Hypothalamus (tissue), 51 donors: ENCODE measurements around the gene KSR1.
A peak's percentile ranks its signal among the peaks of the same experiment; 100 is the strongest.

Experiments
- DNase-seq, 51 donors: peaks; one replicate each; lab custom pipeline; 2025; lab: John Stamatoyannopoulos, UW

The KSR1 gene

GRCh38 chr17:27576477-27577083 is 120.3 kb downstream of the KSR1 start:
- peak in 4 of 51 donors; percentile 15 to 21 (median 18) for DNase-seq

GRCh38 chr17:27577121-27577761 is 121.0 kb downstream of the KSR1 start:
- DNase-seq = peak in 40 of 51 donors; percentile 11 to 84 (median 54)

- no peak for DNase-seq
These were observed 121.9 kb downstream of the KSR1 start for GRCh38 chr17:27577884-27578717.

GRCh38 chr17:27578718-27579085 is 122.5 kb downstream of the KSR1 start:
- no peak for DNase-seq

GRCh38 chr17:27579304-27579703 is 123.1 kb downstream of the KSR1 start:
- DNase-seq = no peak

GRCh38 chr17:27579897-27580321 is 123.7 kb downstream of the KSR1 start:
- DNase-seq = no peak

- no peak for DNase-seq
These were observed 124.8 kb downstream of the KSR1 start for GRCh38 chr17:27581016-27581415.

GRCh38 chr17:27582696-27583095 is 126.4 kb downstream of the KSR1 start:
- DNase-seq = no peak

GRCh38 chr17:27585153-27585681 is 129.0 kb downstream of the KSR1 start:
- no peak for DNase-seq

- no peak for DNase-seq
These were observed 129.5 kb downstream of the KSR1 start for GRCh38 chr17:27585792-27586191.

GRCh38 chr17:27586203-27586721 is 130.0 kb downstream of the KSR1 start:
- no peak for DNase-seq

- no peak for DNase-seq
These were observed 132.1 kb downstream of the KSR1 start for GRCh38 chr17:27588354-27588753.

- no peak for DNase-seq
These were observed 134.6 kb downstream of the KSR1 start for GRCh38 chr17:27590864-27591263.

- no peak for DNase-seq
These were observed 135.7 kb downstream of the KSR1 start for GRCh38 chr17:27591986-27592385.

GRCh38 chr17:27593232-27593856 is 137.1 kb downstream of the KSR1 start:
- no peak for DNase-seq

- DNase-seq = no peak
These were observed 137.6 kb downstream of the KSR1 start for GRCh38 chr17:27593857-27594255.

- DNase-seq = no peak
These were observed 139.0 kb downstream of the KSR1 start for GRCh38 chr17:27595208-27595607.

- no peak for DNase-seq
These were observed 139.8 kb downstream of the KSR1 start for GRCh38 chr17:27596096-27596495.

- DNase-seq = peak in 6 of 51 donors; percentile 5 to 19 (median 8)
These were observed 140.4 kb downstream of the KSR1 start for GRCh38 chr17:27596566-27597187.

- no peak for DNase-seq
These were observed 140.9 kb downstream of the KSR1 start for GRCh38 chr17:27597188-27597580.
